Neural progenitor cell (in vitro differentiated cells): Measurements from ENCODE around the gene AASDHPPT. TPM values are rescaled to one million over a fixed set of nuclear protein-coding genes. Genes with fewer than 3 reads are reported as not detected.
"Not testable (repeated sequence)": the region's sequence is repeated elsewhere in the genome, so short reads cannot be mapped to it uniquely, and the experiment has no call there.

Experiments used
- DNase-seq: peaks from one replicate; pipeline ENCODE4 v3.0.0-alpha.2; 2016; ENCODE audit warnings: low spot score
- H2AFZ ChIP-seq: fragments of 200-600 bp; sonication (generic); replicated peaks from 2 replicates; pipeline ENCODE4 v1.6.1; 2016; ENCODE audit warnings: antibody characterized with exemption
- H3F3A ChIP-seq: fragments of 200-600 bp; sonication (generic); 2 replicates; pipeline ENCODE4 v1.6.1; 2016; ENCODE audit warnings: antibody characterized with exemption, low read depth
- H3K27ac ChIP-seq: fragments of 200-600 bp; sonication (generic); 2 replicates; pipeline ENCODE4 v1.5.1; 2016; ENCODE audit warnings: mild to moderate bottlenecking
- H3K27me3 ChIP-seq: fragments of 200-600 bp; sonication (generic); 2 replicates; pipeline ENCODE4 v1.6.1; 2016; ENCODE audit warnings: mild to moderate bottlenecking, moderate library complexity
- H3K36me3 ChIP-seq: fragments of 200-600 bp; sonication (generic); 2 replicates; pipeline ENCODE4 v1.5.1; 2016
- H3K4me1 ChIP-seq: fragments of 200-600 bp; sonication (generic); 2 replicates; pipeline ENCODE4 v1.6.1; 2016; ENCODE audit warnings: mixed run types
- H3K4me2 ChIP-seq: fragments of 200-600 bp; sonication (generic); 2 replicates; pipeline ENCODE4 v1.6.1; 2016
- H3K4me3 ChIP-seq: fragments of 200-600 bp; sonication (generic); 2 replicates; pipeline ENCODE4 v1.5.1; 2016
- H3K79me2 ChIP-seq: fragments of 200-600 bp; sonication (generic); 2 replicates; pipeline ENCODE4 v1.6.1; 2016; ENCODE audit warnings: low read depth
- H3K9ac ChIP-seq: fragments of 200-600 bp; sonication (generic); 2 replicates; pipeline ENCODE4 v1.6.1; 2016
- H3K9me3 ChIP-seq: fragments of 200-600 bp; sonication (generic); 2 replicates; pipeline ENCODE4 v1.5.1; 2016; ENCODE audit warnings: low read depth
- H4K20me1 ChIP-seq: fragments of 200-600 bp; sonication (generic); 2 replicates; pipeline ENCODE4 v1.6.1; 2016; ENCODE audit warnings: low read depth
- H3K27ac Mint-ChIP-seq: 3 replicates; pipeline ENCODE4 v1.8.0; 2021; ENCODE audit warnings: mixed read lengths
- H3K27me3 Mint-ChIP-seq: 2 replicates; pipeline ENCODE4 v1.8.0; 2022; ENCODE audit warnings: low read depth, mild to moderate bottlenecking, inconsistent platforms, moderate library complexity, mixed read lengths; ENCODE audit not compliant: insufficient read depth
- H3K36me3 Mint-ChIP-seq: 3 replicates; pipeline ENCODE4 v1.8.0; 2021; ENCODE audit warnings: mixed read lengths
- H3K4me1 Mint-ChIP-seq: 3 replicates; pipeline ENCODE4 v1.8.0; 2021; ENCODE audit warnings: mixed read lengths
- H3K4me3 Mint-ChIP-seq: 3 replicates; pipeline ENCODE4 v1.8.0; 2021; ENCODE audit warnings: mild to moderate bottlenecking, moderate library complexity, mixed read lengths
- H3K9me3 Mint-ChIP-seq: 3 replicates; pipeline ENCODE4 v1.8.0; 2020; ENCODE audit warnings: mixed read lengths
- EZH2 ChIP-seq: fragments of 200-600 bp; sonication (generic); IDR thresholded peaks from 2 replicates; pipeline ENCODE4 v1.6.1; 2017; ENCODE audit warnings: antibody characterized with exemption, mild to moderate bottlenecking, moderate library complexity
- EZH2phosphoT487 ChIP-seq: fragments of 200-600 bp; sonication (generic); IDR thresholded peaks from 2 replicates; pipeline ENCODE4 v1.6.1; 2017; ENCODE audit warnings: antibody characterized with exemption
- total RNA-seq: library from RNA; depleted of rRNA; stranded (reverse); fragments of >200 nt; gene quantifications from 2 replicates; pipeline ENCODE4 v1.2.3, GENCODE V29; 2015; ENCODE audit warnings: low replicate concordance
- TF ChIP-seq, protein P1 (sequence below): fragments of 200-600 bp; sonication (generic); IDR thresholded peaks from 2 replicates; pipeline ENCODE4 v1.5.1; 2017; ENCODE audit warnings: antibody characterized with exemption, mild to moderate bottlenecking

AASDHPPT gene
- total RNA-seq, 1 donor from 2014 or later: 127 TPM

- no peaks in the 10 kb centered on the region for H3K4me1 ChIP-seq
- H3F3A ChIP-seq: no peaks in the 10 kb centered on the region
- Mint-ChIP-seq H3K9me3 (no peaks in the 10 kb centered on the region), H3K4me3 (no peak overlapping the region), H3K36me3 (no peaks in the 10 kb centered on the region), H3K27ac (no peak overlapping the region), H3K4me1 (no peaks in the 10 kb centered on the region), H3K27me3 (peaks cover 2% of the 10 kb centered on the region)
- H3K27ac ChIP-seq: no peak overlapping the region
- DNase-seq: no peak
- H3K36me3 ChIP-seq: no peaks in the 10 kb centered on the region
- no peak overlapping the region for H3K4me2 ChIP-seq
- no peak overlapping the region for H3K4me3 ChIP-seq
- no peak overlapping the region for H2AFZ ChIP-seq
- no peak overlapping the region for H3K9ac ChIP-seq
- H3K9me3 ChIP-seq: no peaks in the 10 kb centered on the region
- H3K27me3 ChIP-seq: no peaks in the 10 kb centered on the region
- no peaks in the 10 kb centered on the region for H3K79me2 ChIP-seq
- TF ChIP-seq EZH2 (no peak), EZH2phosphoT487 (no peak)
- TF ChIP-seq, protein P1, sequence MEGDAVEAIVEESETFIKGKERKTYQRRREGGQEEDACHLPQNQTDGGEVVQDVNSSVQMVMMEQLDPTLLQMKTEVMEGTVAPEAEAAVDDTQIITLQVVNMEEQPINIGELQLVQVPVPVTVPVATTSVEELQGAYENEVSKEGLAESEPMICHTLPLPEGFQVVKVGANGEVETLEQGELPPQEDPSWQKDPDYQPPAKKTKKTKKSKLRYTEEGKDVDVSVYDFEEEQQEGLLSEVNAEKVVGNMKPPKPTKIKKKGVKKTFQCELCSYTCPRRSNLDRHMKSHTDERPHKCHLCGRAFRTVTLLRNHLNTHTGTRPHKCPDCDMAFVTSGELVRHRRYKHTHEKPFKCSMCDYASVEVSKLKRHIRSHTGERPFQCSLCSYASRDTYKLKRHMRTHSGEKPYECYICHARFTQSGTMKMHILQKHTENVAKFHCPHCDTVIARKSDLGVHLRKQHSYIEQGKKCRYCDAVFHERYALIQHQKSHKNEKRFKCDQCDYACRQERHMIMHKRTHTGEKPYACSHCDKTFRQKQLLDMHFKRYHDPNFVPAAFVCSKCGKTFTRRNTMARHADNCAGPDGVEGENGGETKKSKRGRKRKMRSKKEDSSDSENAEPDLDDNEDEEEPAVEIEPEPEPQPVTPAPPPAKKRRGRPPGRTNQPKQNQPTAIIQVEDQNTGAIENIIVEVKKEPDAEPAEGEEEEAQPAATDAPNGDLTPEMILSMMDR: no peak
- H4K20me1 ChIP-seq: no peaks in the 10 kb centered on the region
Observed at GRCh38 chr11:106049727-106050476, 27.6 kb upstream of the AASDHPPT start.

DNA sequence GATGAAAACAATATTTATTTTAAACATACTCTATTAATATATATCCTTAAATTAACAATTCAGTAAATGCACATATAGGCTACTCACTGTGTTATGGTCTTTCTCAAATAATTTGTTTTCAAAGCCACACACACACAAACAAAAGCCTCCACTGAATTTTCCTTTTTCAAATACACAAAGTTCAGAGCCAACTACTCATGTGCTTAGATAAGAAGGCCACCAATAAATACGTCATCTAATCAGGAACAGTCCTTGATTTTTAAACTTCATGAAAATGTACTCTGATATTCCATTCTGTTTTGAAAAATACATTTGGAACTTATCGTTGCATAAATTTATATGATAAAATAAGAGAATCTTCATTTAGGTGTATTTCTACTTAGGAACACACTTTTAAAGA is 26.4 kb upstream of the AASDHPPT start:
- no peaks in the 10 kb centered on the region for H3K36me3 Mint-ChIP-seq
- Histone ChIP-seq H3K27ac (no peak overlapping the region), H3K36me3 (no peaks in the 10 kb centered on the region), H3K9me3 (no peaks in the 10 kb centered on the region), H3K4me2 (no peak overlapping the region), H3K4me3 (no peak overlapping the region), H3K27me3 (no peaks in the 10 kb centered on the region), H3K4me1 (no peaks in the 10 kb centered on the region), H4K20me1 (no peaks in the 10 kb centered on the region), H3K79me2 (no peaks in the 10 kb centered on the region), H3F3A (no peaks in the 10 kb centered on the region), H3K9ac (no peak overlapping the region), H2AFZ (no peak overlapping the region)
- H3K27me3 Mint-ChIP-seq: peaks cover 2% of the 10 kb centered on the region
- TF ChIP-seq EZH2phosphoT487 (no peak), EZH2 (no peak)
- TF ChIP-seq, protein P1: no peak
- no peaks in the 10 kb centered on the region for H3K4me1 Mint-ChIP-seq
- H3K9me3 Mint-ChIP-seq: no peaks in the 10 kb centered on the region
- no peak for DNase-seq
- H3K27ac Mint-ChIP-seq: no peak overlapping the region
- H3K4me3 Mint-ChIP-seq: no peak overlapping the region

DNA sequence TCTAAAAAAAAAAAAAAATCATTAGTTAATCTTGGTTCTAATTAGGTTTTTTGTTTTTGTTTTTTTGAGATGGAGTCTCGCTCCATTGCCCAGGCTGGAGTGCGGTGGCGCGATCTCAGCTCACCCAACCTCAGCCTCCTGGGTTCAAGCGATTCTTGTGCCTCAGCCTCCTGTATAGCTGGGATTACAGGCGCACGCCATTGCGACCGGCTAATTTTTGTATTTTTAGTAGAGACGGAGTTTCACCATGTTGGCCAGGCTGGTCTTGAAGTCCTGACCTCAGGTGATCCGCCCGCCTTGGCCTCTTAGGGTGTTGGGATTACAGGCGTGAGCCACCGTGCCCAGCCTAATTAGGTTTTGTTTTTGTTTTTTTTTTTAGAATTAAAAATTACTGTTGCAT is 19.1 kb upstream of the AASDHPPT start:
- not testable (repeated sequence) for H3K4me1 ChIP-seq, H3K79me2 ChIP-seq, H3K27ac ChIP-seq, H3K27me3 Mint-ChIP-seq, H3K27ac Mint-ChIP-seq, H3K4me3 Mint-ChIP-seq, H3K9me3 ChIP-seq, H3K9me3 Mint-ChIP-seq, H3F3A ChIP-seq, H3K36me3 Mint-ChIP-seq, H3K27me3 ChIP-seq, H3K4me3 ChIP-seq, DNase-seq, H2AFZ ChIP-seq, H3K4me1 Mint-ChIP-seq, H4K20me1 ChIP-seq, H3K9ac ChIP-seq, H3K4me2 ChIP-seq, H3K36me3 ChIP-seq

DNA sequence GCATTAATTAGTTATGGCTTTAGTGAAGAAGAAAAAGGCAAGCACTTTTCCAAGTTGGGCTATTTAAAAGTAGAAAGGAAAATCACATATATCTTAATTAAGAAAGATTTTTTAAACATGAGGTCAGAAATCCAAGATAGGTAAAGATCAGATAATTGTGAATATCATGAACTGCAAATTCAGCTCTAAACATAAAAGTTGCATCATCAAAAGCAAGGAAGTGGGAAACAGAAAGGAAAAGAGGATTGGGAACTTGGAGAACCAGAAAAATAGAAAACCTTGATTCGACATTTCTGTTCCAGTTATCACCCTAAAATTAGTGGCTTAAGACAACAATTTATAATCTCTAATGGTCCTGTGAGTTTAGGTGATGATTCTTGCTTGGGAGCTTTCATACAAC is 17.8 kb upstream of the AASDHPPT start:
- H2AFZ ChIP-seq: no peak overlapping the region
- Mint-ChIP-seq H3K9me3 (no peaks in the 10 kb centered on the region), H3K27me3 (no peaks in the 10 kb centered on the region), H3K4me1 (peaks cover 3% of the 10 kb centered on the region), H3K4me3 (no peak overlapping the region), H3K27ac (no peak overlapping the region), H3K36me3 (peaks cover 3% of the 10 kb centered on the region)
- H3K4me1 ChIP-seq: peaks cover 9% of the 10 kb centered on the region
- no peak overlapping the region for H3K4me3 ChIP-seq
- no peaks in the 10 kb centered on the region for H4K20me1 ChIP-seq
- H3K27me3 ChIP-seq: no peaks in the 10 kb centered on the region
- no peak overlapping the region for H3K4me2 ChIP-seq
- no peaks in the 10 kb centered on the region for H3K79me2 ChIP-seq
- no peak for DNase-seq
- no peak overlapping the region for H3K9ac ChIP-seq
- no peak overlapping the region for H3K27ac ChIP-seq
- H3F3A ChIP-seq: no peaks in the 10 kb centered on the region
- TF ChIP-seq, protein P1: no peak
- TF ChIP-seq EZH2phosphoT487 (no peak), EZH2 (no peak)
- H3K36me3 ChIP-seq: no peaks in the 10 kb centered on the region
- no peaks in the 10 kb centered on the region for H3K9me3 ChIP-seq
